ENCODE data around the gene HSPBP1. TPM values are rescaled to one million over a fixed set of nuclear protein-coding genes. Genes with fewer than 3 reads are reported as not detected.

HSPBP1 gene
- total and polyA plus RNA-seq, 7 donors, result 23.0 to 98.2 (median 34.0) TPM

DNA sequence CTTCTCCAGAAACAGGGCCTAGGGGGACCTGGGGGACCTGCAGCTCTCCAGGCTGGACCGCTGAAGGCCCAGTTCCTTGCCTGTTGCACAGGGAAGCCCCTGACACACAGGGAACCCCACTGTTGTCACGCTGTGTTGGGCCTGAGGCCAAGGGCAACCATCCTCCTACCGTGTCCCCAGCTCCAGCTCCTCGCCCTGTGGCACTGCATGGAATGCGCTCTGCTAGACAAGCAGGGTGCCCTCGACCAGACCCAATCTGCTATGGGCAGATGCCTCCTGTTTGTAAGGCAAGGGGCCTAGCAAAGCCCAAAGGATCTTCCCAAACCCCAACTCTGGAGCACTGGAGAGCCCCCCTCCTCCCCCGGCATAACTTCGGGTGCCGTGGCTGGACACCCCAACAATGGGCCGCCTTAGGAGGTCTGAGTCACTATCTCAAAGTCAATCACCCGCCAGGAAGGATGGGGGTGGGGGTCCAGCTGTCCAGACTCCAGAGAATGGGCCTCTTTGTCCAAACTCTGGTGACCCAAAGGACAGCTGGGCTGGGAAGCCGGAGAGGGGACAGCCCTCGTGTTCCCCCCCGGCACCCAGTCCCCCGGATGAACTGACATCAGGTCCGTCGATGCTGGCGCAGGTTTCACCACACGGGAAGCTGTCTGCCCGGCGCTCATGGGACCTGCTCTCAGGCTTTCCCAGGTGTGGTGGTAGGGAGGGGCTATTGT, 7.6 kb upstream of the HSPBP1 start:
- 64 to 71% (median 70%) methylated on average over 20 to 21 of the region's 21 CpGs for WGBS, 3 donors
- Histone ChIP-seq H3K4me1 (no peaks in the 10 kb centered on the region), H3K27me3 (ENCODE audit: insufficient read depth in 3 of 3, low read length in 2 of 3) (peaks cover 0 to 9% (median 4%) of the 10 kb centered on the region in 3 donors), H3K27ac (no peak overlapping the region), H3K9me3 (no peaks in the 10 kb centered on the region), H3K4me3 (no peak overlapping the region), H3K36me3 (ENCODE audit: insufficient read depth in 1 of 2, low read depth in 1 of 2) (no peaks in the 10 kb centered on the region)
- ATAC-seq (no peak), DNase-seq (no peak)
- intact Hi-C loops (cut with DNase I), result no loop called here
- TF ChIP-seq, protein P1, sequence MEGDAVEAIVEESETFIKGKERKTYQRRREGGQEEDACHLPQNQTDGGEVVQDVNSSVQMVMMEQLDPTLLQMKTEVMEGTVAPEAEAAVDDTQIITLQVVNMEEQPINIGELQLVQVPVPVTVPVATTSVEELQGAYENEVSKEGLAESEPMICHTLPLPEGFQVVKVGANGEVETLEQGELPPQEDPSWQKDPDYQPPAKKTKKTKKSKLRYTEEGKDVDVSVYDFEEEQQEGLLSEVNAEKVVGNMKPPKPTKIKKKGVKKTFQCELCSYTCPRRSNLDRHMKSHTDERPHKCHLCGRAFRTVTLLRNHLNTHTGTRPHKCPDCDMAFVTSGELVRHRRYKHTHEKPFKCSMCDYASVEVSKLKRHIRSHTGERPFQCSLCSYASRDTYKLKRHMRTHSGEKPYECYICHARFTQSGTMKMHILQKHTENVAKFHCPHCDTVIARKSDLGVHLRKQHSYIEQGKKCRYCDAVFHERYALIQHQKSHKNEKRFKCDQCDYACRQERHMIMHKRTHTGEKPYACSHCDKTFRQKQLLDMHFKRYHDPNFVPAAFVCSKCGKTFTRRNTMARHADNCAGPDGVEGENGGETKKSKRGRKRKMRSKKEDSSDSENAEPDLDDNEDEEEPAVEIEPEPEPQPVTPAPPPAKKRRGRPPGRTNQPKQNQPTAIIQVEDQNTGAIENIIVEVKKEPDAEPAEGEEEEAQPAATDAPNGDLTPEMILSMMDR (IDR thresholded peaks at IDR 0.05), result no peak

DNA sequence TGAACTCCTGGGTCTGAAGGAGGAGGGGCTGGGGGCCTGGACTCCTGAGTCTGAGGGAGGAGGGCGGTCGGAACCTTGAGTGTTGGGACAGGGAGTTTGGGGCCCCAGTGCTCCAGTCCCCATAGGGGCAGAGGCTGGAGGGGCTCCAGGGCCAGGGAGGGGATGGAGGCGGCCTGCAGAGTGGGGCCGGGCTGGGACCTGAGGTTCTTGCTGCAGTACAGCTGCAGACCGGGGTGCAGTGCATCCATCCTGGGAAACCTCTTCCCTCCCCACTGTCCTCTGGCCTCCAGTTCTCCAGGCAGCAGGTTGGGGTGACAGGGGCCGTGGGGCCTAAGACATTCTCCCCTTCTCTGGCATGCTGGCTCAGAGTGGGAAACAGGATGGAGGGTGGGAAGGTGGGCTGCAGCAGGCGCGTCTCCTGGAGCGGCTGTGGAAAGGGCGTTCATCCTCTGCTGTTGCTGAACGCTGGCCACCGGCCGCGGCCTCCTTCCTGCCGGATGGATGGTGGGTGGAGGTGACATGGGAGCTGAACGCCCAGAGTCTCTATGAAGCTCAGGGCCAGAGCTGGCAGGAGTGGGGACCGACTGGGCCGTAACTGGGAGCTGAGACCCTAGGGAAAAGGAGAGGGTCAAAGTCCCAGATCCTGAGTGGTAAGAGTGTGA, 5.5 kb upstream of the HSPBP1 start:
- ATAC-seq (no peak), DNase-seq (no peak)
- H3K27me3 ChIP-seq (ENCODE audit: insufficient read depth in 3 of 3, low read length in 2 of 3), result peaks cover 0 to 11% (median 4%) of the 10 kb centered on the region in 3 donors
- H3K4me1 ChIP-seq, result no peaks in the 10 kb centered on the region
- TF ChIP-seq, protein P1 (IDR thresholded peaks at IDR 0.05), result no peak
- WGBS, 3 donors, result 45 to 46% (median 46%) methylated on average over 16 to 18 of the region's 18 CpGs
- intact Hi-C loops (cut with DNase I), result no loop called here
- no peaks in the 10 kb centered on the region for H3K9me3 ChIP-seq
- H3K4me3 ChIP-seq, result no peak overlapping the region
- H3K36me3 ChIP-seq (ENCODE audit: insufficient read depth in 1 of 2, low read depth in 1 of 2), result no peaks in the 10 kb centered on the region
- H3K27ac ChIP-seq, result no peak overlapping the region

DNA sequence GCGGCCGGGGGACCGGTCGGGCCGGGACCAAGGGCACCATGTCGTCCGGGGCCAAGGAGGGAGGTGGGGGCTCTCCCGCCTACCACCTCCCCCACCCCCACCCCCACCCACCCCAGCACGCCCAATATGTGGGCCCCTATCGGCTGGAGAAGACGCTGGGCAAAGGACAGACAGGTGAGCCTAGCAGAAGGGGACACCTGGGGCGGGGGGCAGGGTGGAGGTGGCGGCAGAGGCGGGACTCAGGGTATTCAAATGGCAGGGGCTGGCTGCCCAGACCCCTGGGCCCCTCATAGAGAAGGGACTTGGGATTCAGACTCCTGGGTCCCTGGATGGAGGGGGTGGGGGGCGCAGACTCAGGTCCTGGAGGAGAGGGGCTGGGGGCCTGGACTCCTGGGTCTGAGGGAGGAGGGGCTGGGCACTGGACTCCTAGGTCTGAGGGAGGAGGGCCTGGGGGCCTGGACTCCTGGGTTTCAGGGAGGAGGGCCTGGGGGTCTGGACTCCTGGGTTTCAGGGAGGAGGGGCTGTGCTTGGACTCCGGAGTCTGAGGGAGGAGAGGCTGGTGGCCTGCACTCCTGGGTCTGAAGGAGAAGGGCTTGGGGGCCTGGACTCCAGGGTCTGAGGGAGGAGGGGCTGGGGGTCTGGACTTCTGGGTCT, 4.6 kb upstream of the HSPBP1 start:
- no peaks in the 10 kb centered on the region for H3K4me1 ChIP-seq
- H3K27ac ChIP-seq, result no peak overlapping the region
- H3K9me3 ChIP-seq, result no peaks in the 10 kb centered on the region
- H3K27me3 ChIP-seq (ENCODE audit: insufficient read depth in 3 of 3, low read length in 2 of 3), result peaks cover 0 to 11% (median 4%) of the 10 kb centered on the region in 3 donors
- intact Hi-C loops (cut with DNase I), result no loop called here
- TF ChIP-seq, protein P1 (IDR thresholded peaks at IDR 0.05), result no peak
- H3K4me3 ChIP-seq, result peak overlapping the region; percentile 38
- 20 to 55% (median 30%) methylated on average over 7 to 16 of the region's 16 CpGs for WGBS, 3 donors
- no peak for DNase-seq
- no peak for ATAC-seq
- H3K36me3 ChIP-seq (ENCODE audit: insufficient read depth in 1 of 2, low read depth in 1 of 2), result no peaks in the 10 kb centered on the region

DNA sequence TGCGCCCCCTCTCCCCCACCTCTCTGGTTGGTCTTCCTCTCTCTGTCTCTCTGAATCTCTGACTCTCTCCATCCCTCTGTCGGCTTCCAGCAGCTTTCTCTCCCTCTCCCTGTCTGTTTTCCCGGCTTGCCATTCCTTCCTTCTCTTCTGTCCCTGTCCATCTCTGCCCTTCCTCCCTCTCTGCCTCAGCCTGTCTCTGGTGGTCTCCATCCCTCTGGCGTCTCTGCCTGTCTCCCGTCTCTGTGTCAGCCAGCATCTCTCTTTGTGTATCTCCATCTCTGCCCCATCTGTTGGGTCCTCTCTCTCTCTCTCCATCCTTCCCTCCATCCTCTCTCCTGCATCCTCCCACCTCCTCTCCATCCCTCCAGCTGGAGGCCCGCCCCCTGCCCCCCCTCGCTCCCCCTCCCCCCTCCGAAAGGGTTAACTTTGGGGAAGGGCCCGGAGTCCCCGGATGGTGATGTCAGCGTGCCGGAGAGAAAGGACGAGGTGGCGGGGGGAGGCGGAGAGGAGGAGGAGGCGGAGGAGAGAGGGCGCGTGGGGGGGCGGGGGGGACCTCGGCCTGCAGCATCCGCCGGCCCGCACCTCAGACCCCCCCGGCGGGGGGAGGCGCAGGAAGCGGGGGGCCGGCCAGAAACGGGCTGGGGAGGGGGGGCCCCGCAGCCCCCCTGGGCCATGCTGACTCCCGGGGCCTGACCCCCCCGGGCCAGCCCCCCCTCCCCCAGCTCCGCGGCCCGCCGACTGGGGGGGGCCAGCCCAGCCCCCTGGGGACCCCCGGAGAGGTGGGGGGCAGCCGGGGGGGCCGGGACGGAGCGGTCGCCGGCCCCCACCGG, 3.9 kb upstream of the HSPBP1 start, which contains the start of gene BRSK1:
TSS of gene BRSK1 (plus strand) at position 450 of the 830 bp plus-strand sequence. CDS start 446 bp downstream, outside the sequence.
- DNase-seq (peak; percentile 43 to 53), ATAC-seq (no peak)
- TF ChIP-seq, protein P1 (IDR thresholded peaks at IDR 0.05), result no peak
- no peak within 1 kb of the TSS for H3K27ac ChIP-seq
- H3K27me3 ChIP-seq (ENCODE audit: insufficient read depth in 3 of 3, low read length in 2 of 3), result peaks cover 0 to 11% (median 4%) of the 10 kb centered on the region in 3 donors
- H3K9me3 ChIP-seq, result no peaks in the 10 kb centered on the region
- intact Hi-C loops (cut with DNase I), result no loop called here
- H3K36me3 ChIP-seq (ENCODE audit: insufficient read depth in 1 of 2, low read depth in 1 of 2), result no peaks in the 10 kb centered on the region
- peak within 1 kb of the TSS; percentile 38 for H3K4me3 ChIP-seq
- WGBS, 3 donors, result 4 to 16% (median 12%) methylated on average over 8 to 39 of the region's 44 CpGs
- H3K4me1 ChIP-seq, result peaks cover 5% of the 10 kb centered on the region
